ENCODE results near the gene LPAR5.
A peak's percentile ranks its signal among the peaks of the same experiment; 100 is the strongest.

Gene LPAR5
- total RNA-seq, result 11.7 to 21.6 (median 16.7) reads per million in 4 experiments

DNA sequence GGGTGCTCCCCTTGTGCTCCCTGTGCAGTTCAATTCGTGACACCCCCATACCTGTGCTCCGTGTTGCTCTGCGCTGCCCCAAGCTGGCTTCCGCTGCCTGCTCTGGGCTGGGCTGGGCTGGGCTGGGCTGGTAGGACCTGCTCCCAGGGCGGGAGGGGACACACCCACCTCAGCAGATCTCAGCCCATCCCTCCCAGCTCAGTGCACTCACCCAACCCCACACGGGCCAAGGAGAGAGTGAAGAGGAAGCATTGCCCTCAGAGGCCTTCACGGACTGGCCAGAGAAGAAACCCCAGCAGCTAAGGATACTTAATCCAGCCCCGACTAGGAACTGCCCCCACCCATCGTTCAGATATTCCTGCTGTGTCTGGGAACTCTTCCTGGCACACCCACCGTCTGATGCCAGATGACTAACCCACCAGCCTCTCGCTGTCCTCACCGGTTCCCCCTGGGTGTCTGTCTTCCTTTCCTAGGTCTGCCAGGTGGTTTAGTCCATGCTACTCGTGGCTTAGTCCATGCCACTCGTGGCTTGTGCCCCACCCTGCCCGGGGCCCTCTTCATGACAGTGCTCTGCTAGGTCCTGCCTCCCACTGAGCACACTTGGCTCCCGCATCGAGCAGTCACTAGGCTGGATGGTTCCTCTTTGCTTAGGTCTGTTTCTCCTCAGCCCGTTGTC, at the start of gene LPAR5:
TSS of gene LPAR5 (minus strand) at position 104 of the 676 bp plus-strand sequence. CDS start 14,711 bp downstream, outside the sequence.
- DNase-seq, result no peak

DNA sequence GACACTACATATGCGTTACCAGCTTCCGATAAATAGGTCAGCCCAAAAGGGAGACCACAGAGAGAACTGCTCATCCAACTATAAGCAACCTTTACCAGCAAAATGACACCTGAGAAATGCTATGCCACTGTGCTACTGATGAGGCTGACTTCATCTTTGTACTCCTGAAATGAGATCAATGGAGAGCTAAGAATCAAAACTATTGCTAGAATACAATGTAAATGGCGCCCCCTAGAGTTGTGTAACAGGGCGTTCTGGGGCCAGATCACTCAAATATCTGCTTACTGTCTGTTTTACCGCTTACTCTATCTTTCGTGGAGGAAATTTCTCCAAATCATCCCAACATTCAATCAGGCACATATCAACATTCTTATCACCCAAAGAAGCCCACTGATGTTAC, 48.9 kb upstream of the LPAR5 start:
- peak; percentile 26 for DNase-seq

DNA sequence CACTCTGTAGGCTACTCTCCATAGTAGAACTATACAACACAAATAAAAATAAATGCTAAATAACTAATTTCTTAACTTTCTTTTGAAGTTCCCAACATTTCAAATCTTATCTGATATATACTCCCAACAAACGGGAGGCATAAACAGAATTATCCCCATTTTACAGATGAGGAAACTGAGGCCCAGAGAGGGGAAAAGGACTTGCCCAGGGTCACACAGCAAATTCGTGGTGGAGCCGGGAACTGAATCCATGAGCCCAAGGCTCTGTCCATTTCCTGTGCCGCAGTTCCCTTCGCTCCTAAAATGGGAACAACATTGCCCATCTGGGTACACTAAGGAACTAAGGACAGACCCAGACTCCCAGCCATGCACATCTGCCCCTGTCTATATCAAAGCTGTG, 41.2 kb upstream of the LPAR5 start:
- DNase-seq, result no peak

DNA sequence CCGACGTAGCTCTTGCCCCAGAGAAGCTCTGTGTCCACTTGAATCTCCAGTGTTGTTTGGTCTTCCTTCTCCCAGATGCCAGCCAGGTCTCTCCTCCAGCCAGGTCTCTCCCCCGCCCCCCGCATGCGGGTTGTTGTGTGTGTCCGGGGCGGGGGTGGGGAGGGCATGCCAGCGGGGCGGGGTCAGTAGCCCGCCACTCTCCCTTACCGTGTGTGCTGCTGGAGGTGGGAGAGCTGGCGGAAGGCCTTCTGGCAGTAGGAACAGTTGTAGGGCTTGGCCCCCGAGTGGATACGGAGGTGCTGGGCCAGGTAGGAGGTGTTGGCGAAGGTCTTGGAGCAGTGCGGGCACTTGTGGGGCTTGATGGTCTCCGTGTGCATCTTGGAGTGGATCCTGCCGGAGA, 36.4 kb upstream of the LPAR5 start:
- DNase-seq, result no peak

DNA sequence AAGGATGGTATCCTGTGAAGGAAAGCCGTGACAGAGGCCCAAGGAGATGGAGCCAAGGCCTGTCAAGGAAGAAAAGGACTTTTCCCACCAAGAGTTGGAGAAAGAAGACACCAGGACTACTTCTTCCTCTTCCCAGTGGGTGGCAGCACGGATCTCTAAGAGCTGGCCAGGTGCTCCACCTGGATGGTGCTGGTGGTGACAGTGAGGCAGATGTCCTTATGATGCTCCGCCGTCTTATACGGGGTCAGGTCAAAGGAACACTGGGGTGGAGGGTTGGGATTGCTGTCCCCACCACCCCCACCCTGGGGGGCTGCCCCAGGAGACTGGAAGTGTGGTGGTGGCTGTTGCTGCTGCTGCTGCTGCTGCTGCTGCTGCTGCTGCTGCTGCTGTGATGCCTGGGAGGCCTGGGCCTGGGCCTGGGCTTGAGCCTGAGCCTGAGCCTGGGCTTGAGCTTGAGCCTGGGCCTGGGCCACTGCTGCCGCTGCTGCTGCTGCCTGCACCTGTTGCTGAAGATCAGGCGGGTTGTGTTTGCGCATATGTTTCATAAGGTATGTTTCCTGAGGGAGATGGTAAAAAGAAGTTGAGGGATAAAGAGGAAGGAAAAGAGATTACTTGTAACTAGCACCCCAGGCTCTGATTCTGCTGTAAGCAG, 31.9 kb upstream of the LPAR5 start:
- no peak for DNase-seq

DNA sequence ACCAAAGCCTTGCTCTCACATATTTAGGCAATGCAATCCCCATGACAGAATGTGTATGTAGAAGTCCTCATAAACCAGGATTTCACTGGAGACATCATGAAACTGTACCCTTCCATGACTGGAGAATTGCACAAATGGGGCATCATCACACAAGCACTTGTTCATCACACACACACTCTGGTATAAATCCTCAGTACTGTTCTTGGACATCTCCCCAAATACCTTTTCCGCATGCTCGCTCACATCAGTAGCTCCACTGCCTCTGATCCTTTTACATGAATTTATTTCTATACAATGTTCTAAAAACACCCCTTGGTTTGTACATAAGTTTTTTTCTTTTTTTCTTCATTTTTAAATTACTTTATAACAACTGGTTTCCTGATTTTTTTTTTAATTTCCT, 30.5 kb upstream of the LPAR5 start:
- no peak for DNase-seq

DNA sequence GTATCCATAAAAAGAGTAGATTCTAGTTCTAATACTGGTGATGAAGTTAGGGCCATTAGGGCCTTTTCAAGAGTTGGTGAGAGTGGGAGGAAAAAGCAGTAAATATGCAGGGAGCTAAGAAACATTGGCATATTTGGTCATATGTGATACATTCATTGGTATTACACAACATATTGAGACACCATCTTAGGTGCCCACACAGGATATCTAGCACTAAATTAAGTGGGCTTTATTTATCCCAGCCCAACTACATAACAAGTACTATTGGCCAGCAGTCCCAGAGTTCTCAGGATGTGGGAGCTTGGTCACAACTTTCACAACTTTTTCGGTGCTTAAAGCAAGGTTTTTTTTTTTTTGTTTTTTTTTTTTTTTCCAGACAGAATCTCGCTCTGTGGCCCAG, 29.1 kb upstream of the LPAR5 start:
- DNase-seq, result no peak

DNA sequence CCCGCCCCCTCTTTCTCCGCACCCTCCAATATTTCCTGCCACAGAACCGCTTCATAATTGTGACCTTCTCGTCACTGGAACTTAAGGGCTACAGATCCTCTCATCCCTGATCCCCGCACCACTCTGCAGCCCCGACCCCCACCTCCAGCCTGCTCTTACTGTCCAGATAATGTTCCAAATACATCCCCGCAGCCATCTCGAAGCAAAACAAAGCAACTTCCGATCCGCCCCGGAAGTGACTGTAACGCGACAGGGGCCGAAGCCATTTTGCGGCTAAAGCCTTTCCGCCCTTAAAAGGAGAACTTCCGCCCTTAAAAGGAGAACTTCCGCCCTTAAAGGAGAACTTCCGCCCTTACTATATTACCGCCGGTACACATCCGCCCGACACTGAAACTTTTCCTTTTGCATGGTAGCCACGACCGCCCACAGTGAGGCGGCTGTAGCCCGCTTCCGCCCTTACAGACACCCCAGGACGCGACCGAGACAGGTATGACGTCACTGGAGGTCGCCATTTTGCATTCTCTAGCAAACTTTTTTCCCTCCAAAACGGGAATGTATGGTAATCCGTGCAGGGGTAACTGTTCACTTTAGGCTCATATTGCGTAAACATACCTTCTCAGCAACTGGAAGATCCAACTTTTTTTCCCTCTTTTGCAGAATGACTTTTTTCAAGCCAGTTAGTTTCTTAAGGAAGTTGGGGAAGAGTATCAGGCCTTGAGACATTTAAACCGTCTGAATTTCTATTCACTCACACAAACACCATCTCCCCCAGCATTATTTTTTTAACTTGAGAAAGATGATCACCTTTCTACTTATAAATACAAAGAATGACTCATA, 27.4 kb upstream of the LPAR5 start, which contains the start of gene ING4:
TSS of gene ING4 (minus strand) at position 214 of the 837 bp plus-strand sequence. CDS start at position 196, 18 bp downstream.
- DNase-seq, result peak; percentile 91

DNA sequence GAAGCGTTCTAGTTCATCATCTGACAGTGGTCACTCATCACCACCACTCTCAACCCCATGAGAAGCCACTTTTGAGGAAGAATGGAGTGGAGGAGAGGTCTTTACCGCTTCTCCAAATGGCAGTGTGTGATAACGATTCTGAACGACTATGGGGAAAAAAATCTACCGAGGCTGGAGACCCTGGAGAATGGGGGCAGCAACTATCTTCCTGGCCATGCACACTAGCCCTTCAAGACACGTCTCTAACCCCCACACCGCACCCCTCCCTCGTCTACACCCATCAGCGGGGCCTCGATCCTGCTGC, 26.8 kb upstream of the LPAR5 start:
- no peak for DNase-seq

DNA sequence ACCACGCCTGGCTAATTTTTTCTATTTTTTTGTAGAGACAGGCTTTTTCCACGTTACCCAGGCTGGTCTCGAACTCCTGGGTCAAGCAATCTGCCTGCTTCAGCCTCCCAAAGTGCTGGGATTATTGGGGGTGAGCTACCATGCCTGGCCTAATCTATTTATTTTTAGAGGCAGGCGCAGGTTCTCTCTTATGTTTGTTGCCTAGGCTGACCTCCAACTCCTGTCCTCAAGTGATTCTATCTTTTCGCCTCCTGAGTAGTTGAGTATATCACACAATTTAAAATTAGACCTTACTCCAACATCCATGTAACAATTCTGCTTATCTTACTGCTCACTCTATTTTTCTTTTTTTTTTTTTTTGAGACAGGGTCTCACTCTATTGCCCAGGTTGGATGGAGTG, 18.2 kb upstream of the LPAR5 start:
- no peak for DNase-seq

DNA sequence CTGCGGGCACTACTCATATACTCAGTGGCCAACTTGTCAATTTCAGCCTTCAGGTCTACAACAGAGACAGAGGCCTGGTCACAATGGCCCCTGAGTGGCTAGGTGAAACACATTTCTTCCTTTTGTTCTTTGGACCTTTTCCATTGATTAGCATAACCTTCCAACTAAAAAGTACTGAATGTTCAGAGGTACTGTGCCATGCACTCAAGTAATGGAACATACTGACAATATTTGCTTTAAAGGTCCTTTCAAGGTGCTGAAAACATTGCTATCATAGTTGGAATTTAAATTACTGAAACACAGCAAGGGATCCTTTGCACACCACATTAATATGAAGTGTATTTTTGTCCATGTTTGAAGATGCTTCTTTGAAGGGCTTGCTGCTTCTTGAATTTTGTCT, 17.6 kb upstream of the LPAR5 start:
- no peak for DNase-seq

DNA sequence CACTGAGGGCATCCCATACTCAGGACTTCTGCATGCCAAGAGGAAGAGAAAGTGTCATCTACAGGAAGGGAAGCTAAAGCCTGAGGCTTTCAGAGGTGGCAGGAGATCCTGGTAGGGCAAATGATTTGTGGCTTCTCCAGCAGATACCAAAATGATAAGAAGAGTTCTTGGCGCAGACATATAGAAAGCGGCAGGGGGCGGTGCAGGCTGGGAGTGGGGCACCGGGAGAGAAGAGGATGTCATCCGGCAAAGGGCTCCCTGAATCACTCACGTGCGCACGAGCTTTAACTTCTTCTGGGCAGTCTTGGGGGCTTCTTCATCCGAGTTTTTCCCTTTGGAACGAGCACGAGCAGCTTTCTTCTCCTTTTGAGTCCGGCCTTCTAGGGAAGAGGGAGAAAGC, 16.6 kb upstream of the LPAR5 start:
- DNase-seq, result no peak

DNA sequence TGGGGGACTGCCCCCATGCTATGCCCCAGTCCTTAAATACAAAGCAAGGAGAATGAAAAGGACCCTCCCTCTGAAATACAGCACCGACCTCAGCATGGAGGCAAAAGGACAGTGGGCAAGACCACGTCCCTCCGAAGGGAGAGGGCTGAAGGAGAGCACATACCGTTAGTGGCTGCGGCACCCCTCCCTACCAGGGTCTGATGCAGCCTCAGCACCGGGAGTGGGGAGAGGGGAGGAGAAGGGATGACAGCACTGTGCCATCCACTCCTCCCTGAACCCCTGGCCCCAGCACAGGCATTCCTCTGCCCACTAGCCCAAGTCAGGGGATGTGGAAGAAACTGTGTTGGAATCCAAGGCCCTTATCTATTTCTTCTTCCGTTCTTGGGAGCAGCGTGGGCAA, 15.1 kb upstream of the LPAR5 start:
- no peak for DNase-seq

DNA sequence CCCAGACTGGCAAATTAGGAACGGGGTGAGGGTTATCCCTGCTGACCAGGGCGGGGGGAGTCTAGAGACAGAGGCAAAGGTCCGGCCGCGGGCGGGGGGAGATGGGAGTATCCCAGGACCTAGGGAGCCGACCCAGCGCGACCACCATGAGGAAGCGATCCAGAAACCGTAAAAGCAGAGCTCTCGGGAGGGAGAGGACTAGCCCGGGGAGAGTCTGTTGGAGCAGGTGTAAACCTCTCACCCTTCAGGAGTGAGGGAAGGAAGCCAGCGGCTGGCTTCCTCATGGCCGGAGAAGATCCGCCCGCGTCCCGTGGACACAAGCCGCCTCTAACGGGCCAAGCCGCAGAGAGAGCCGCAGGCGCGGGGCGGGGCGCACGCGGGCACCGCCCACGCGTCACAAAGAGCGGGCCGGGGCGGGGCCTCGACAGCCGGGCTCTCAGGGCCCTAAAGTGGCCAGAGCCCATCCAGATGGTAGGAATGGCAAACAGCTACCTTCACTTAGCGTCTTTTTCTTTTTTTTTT, 11.4 kb upstream of the LPAR5 start, which contains the start of gene ACRBP:
TSS of gene ACRBP (minus strand) at position 350 of the 522 bp plus-strand sequence. CDS start at position 284, 66 bp downstream.
- DNase-seq, result peak; percentile 32

DNA sequence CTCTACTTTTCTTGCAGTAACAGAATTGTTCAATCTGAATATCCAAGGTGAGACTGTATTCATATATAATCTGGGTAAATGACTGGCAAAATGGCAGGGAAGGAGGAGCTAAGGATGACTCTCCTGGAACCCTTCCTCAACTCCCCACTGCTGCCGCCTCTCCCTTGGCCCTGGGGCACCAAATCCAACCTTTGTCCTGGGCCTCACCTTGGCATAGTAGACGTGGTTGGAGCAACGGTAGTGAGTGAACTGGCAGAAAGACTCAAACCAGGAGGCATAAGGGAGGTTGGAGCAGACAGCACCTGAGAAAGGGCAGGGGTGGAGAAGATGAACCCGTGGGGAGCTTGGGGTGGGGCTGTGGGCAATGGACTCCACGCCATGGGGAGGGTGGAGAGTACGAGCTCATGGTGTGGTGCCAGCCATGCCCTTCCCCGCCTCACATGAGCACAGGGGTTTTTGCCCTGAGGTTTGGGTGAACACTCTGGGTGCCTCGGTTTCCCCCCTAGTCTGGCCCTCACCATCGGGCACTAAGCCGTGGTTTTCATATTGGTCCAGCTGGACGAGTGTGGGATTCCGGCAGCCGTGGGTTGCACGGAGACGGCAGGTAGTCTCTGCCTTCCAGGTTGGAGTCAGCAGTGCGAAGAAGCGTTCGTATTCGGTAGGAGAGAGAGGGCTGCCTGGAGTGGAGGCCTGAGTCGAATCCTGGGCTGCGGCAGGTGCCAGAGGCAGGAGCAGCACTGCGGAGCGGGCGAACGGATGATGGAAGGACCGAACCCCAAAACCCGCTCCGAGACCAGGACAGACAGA, 10.7 kb upstream of the LPAR5 start:
- DNase-seq, result no peak

DNA sequence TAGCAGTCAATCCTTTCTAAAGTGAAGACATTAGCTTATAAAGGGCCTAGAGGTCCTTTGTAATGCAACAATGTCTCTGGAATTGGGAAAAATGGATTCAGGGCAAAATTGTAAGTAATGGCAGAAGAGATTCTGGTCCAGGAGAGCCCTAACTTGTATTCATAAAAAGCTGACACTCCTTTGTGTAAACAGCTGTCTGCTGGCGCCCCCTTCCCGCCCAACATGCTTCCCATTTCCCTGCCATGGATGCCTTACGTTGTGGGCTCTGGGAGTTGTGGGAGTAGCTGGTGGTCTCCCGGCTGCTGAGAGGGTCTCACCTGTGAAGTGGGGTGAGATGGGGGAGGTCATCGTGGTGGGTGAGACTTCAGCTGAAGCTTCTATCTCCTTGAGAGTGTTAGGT, 9.1 kb upstream of the LPAR5 start:
- DNase-seq, result no peak

DNA sequence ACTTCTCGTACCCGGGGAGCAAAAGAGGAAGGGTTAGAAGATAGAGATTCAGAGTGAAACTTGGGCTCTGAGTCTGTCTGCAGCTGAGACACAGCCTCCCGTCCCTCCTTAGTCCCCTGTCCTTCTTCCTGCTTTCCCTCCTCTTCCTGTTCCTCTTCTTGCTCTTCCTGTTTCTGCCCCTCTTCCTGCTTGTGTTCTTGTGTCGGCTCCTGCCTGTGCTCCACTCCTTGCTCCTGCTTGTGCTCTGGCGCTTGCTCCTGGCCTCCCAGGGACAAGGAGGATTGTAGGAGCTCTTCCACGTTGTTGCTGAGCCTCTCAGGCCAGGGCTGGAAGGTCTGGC, 8.5 kb upstream of the LPAR5 start:
- no peak for DNase-seq

DNA sequence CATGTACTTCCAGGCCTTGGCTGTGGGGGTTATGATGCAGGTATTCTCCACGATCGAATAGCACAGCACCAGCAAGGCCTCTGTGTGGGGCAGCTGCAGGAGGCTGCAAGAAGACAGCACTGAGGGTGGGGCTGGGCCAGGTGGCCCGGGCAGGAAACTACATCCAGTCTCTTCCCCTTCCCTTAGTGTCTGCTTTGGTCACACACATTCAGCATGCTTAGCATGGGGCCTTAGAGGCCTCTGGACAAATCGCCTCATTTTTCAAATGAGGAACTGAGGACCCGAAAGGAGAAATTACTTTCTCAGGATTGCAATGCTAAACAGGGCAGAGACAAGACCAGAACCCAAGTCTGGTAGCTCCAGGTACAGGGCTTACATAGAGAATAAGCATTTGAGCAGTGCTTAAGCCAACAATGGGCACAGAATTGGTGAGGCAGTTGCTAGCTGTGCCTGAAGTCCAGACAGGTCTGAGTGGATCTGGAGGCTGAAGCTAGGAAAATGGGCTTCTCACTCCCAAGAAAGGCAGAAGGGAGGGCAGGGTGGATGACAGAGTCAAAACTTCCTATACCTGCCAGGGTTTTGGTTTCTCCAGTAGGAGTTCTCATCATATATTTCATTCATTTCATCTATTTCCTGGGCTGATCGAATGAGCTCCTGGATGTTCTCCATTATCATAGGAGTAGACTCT, 8.0 kb upstream of the LPAR5 start:
- no peak for DNase-seq

DNA sequence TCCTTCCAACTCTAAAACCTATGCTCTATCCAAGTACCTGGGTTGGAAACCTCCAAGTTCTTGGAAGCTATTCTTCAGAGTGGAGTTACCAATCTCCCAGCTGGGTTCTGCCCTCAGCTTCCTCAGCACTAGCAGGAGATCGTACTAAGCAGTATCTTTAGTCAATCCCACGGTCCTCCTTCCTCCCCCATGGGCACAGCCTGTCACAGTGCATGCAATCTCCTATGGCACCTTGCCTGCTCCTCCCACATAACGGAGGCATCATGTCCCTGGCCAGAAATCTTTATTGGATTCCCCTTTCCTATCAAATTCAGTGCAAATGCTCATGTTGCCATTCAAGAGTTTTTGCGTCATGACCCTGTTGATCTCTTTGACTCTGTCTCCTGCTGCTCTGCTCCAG, 5.4 kb upstream of the LPAR5 start:
- DNase-seq, result no peak

DNA sequence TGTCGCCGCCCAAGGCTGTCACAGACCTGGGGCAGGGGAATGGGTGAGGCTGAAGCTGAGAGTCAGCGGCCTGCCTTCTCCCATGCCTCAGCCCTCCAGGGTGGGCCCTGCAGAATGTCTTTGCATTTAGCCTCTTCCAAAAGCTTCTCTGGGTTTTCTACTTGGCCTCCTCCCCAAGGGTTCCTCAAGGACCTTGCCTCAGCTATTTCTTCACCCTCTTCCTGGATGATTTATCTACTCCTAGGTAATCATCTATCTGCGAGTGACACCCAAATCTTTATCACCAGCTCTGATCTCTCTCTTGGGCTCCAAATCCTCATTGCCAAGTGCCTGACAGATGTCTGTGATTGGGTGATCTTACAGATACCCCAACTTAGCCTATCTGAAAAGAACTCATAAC, 4.7 kb upstream of the LPAR5 start:
- DNase-seq, result no peak

DNA sequence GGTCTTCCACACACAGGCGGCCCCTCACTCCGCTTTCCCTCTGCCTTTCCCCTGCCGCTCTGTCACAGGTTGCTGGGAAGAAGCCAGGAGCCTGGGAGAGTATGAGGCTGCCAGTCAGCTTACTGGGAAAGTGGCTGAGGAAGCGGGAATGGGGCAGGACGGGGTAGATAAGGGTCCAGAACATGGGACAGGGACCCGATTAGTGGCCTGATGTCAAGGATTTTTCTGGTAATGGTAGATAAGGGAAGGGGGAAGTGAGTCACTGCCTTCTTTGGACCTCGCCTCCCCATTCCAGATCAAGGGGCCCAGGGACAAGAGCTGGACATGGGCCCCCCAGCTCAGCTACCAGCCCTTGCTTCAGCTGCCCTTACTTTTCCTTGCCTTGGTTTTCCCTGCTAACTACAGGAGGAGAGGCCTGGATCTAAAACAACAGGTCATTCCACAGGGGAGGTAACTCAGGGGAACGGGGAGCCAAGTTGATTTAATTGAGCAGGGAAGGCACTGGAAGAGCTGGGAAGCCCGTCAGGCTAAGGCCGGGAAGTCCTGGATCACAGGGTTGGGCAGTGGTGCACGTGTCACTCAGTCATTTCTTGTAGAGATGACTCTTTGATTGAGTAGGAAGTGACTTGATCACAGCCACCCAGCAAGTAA, 3.5 kb upstream of the LPAR5 start:
- no peak for DNase-seq

DNA sequence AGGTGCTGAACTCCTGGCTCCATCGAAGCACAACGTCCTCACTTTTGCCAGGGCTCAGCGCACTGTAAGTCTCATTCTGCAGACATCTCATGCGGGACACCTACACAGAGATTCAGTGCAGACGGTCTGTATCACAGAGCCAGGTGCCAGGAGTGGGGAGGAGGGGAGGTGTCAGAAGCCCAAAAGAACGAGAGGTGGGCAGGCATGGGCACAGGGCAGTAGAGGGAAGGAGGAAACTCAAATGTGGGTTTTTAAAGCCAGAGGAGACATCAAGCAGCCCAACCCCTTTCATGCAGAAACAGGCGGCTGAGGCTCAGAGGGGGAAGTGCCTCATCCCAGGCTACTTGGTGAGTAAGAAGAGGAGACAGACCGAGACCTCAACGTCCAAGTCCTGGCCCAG, 2.5 kb upstream of the LPAR5 start:
- no peak for DNase-seq
